GM23338 (cell line): ENCODE results near the gene UBE2E2. TPM values are rescaled to one million over a fixed set of nuclear protein-coding genes. Genes with fewer than 3 reads are reported as not detected.

Experiments
- ATAC-seq: fragments of 200-7000 bp; cut with Tn5 transposase; 3 replicates; pipeline ENCODE4 v1.9.1; 2020
- DNase-seq: peaks from one replicate; pipeline ENCODE4 v3.0.0-alpha.2; 2015; ENCODE audit warnings: low spot score
- H2AFZ ChIP-seq: fragments of 200-600 bp; sonication (generic); 2 replicates; pipeline ENCODE4 v1.8.0; 2016; ENCODE audit warnings: antibody characterized with exemption, mild to moderate bottlenecking, moderate library complexity
- H3F3A ChIP-seq: fragments of 200-600 bp; sonication (generic); replicated peaks from 2 replicates; pipeline ENCODE4 v1.8.0; 2017; ENCODE audit warnings: antibody characterized with exemption, mixed run types, low read depth
- H3K27ac ChIP-seq: fragments of 200-600 bp; sonication (generic); 2 replicates; pipeline ENCODE4 v1.6.1; 2016; ENCODE audit warnings: low read depth
- H3K27me3 ChIP-seq: fragments of 200-600 bp; sonication (generic); 2 replicates; pipeline ENCODE4 v1.8.0; 2016; ENCODE audit warnings: mild to moderate bottlenecking, mixed run types, moderate library complexity; ENCODE audit not compliant: insufficient read depth
- H3K36me3 ChIP-seq: fragments of 200-600 bp; sonication (generic); 2 replicates; pipeline ENCODE4 v1.8.0; 2016; ENCODE audit warnings: mild to moderate bottlenecking; ENCODE audit not compliant: insufficient read depth
- H3K4me1 ChIP-seq: fragments of 200-600 bp; sonication (generic); 2 replicates; pipeline ENCODE4 v1.8.0; 2016; ENCODE audit warnings: mild to moderate bottlenecking, moderate library complexity; ENCODE audit not compliant: insufficient read depth
- H3K4me2 ChIP-seq: fragments of 200-600 bp; sonication (generic); 2 replicates; pipeline ENCODE4 v1.7.1; 2017; ENCODE audit warnings: mixed run types
- H3K4me3 ChIP-seq: fragments of 200-600 bp; sonication (generic); 2 replicates; pipeline ENCODE4 v1.6.1; 2016; ENCODE audit warnings: mixed run types
- H3K79me2 ChIP-seq: fragments of 200-600 bp; sonication (generic); replicated peaks from 2 replicates; pipeline ENCODE4 v1.8.0; 2017; ENCODE audit warnings: mild to moderate bottlenecking; ENCODE audit not compliant: insufficient read depth
- H3K9me2 ChIP-seq: fragments of 200-600 bp; sonication (generic); 2 replicates; pipeline ENCODE4 v1.8.0; 2017; ENCODE audit not compliant: insufficient read depth
- H4K20me1 ChIP-seq: fragments of 200-600 bp; sonication (generic); replicated peaks from 2 replicates; pipeline ENCODE4 v1.8.0; 2017; ENCODE audit warnings: mild to moderate bottlenecking; ENCODE audit not compliant: insufficient read depth
- H3K27ac Mint-ChIP-seq: 2 replicates; pipeline ENCODE4 v1.8.0; 2020; ENCODE audit warnings: inconsistent platforms, mild to moderate bottlenecking, moderate library complexity, mixed read lengths
- H3K27me3 Mint-ChIP-seq: 3 replicates; pipeline ENCODE4 v1.8.0; 2022; ENCODE audit warnings: low read depth, mild to moderate bottlenecking, moderate library complexity, mixed read lengths, inconsistent platforms; ENCODE audit not compliant: insufficient read depth, poor library complexity
- H3K36me3 Mint-ChIP-seq: 3 replicates; pipeline ENCODE4 v1.8.0; 2021; ENCODE audit warnings: low read depth, mild to moderate bottlenecking, inconsistent platforms, moderate library complexity, mixed read lengths
- H3K4me1 Mint-ChIP-seq: 3 replicates; pipeline ENCODE4 v1.8.0; 2020; ENCODE audit warnings: mild to moderate bottlenecking, inconsistent platforms, mixed read lengths
- H3K4me3 Mint-ChIP-seq: 3 replicates; pipeline ENCODE4 v1.8.0; 2021; ENCODE audit warnings: moderate library complexity, mild to moderate bottlenecking, inconsistent platforms, mixed read lengths
- H3K9me3 Mint-ChIP-seq: 3 replicates; pipeline ENCODE4 v1.8.0; 2020; ENCODE audit warnings: moderate library complexity, mild to moderate bottlenecking, inconsistent platforms, mixed read lengths
- EZH2phosphoT487 ChIP-seq: fragments of 200-600 bp; sonication (generic); IDR thresholded peaks from one replicate; pipeline ENCODE4 v1.8.1; 2018; ENCODE audit warnings: antibody characterized with exemption; ENCODE audit not compliant: unreplicated experiment
- JUNB ChIP-seq: IDR thresholded peaks from one replicate; pipeline ENCODE4 v1.6.1; 2016; ENCODE audit warnings: antibody characterized with exemption; ENCODE audit not compliant: unreplicated experiment
- polyA plus RNA-seq: library from polyadenylated mRNA; unstranded; fragments of >200 nt; fragmentation: Nextera tagmentation; extraction: Ambion mirVana; gene quantifications from 2 replicates; pipeline ENCODE4 v1.2.1, GENCODE V29; 2016
- total RNA-seq: library from RNA; depleted of rRNA; stranded (reverse); fragments of >200 nt; shearing (Covaris generic); gene quantifications from 2 replicates; pipeline ENCODE4 v1.2.3, GENCODE V29; 2014
- TF ChIP-seq, protein P1 (sequence below), 2 experiments: fragments of 200-600 bp in 1 of 2; sonication (generic) in 1 of 2; conservative IDR thresholded peaks; 2 replicates each; pipeline versions ENCODE4 v1.5.1 to v1.6.1; 2016 to 2017; ENCODE audit warnings: antibody characterized with exemption in 2 of 2, low read depth in 2 of 2, mild to moderate bottlenecking in 2 of 2, moderate library complexity in 1 of 2
- TF ChIP-seq, protein P2 (sequence below): fragments of 250-450 bp; sonication (Bioruptor Pico); IDR thresholded peaks from 2 replicates; pipeline ENCODE4 v1.5.0; 2020; ENCODE audit warnings: mild to moderate bottlenecking, moderate library complexity
- TF ChIP-seq, protein P3 (sequence below): IDR thresholded peaks from 2 replicates; pipeline ENCODE4 v1.6.1; 2016; ENCODE audit warnings: antibody characterized with exemption

UBE2E2 gene
- total and polyA plus RNA-seq, 2 experiments from 2014 or later, result 86.9 to 169 TPM

DNA sequence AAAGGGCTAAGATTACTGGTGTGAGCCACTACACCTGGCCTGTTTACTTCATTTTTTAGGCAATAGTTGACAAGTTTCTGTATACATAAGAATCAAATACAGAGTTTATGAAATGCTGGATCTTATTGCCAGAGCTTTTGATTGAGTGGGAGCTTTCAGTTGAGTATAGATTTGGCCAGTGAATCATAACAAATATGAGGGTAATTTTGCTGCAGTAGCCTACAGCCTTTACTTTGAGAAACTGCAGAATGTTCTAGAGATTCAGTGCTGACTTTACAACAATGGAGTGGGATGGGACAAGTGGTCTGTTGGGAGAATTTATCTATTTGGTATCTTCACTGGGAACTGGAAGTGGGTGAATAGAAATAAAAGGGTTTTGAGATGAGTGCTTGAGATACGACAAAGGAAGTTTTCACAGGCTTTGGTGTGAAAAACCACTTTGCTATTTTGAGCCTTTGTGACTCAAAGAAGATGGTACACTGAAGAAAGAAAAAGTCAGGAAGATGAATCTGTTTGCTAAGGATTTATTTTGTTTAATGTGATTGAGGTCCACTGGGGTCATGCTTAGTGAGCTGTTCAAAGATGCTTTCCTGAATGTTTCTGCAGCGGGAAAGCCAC lies 227.8 kb downstream of the UBE2E2 start:
- Histone ChIP-seq H3K27me3 (no peaks in the 10 kb centered on the region), H3K9me2 (no peaks in the 10 kb centered on the region), H3K4me1 (peaks cover 21% of the 10 kb centered on the region; the same call in 1 of the 2 replicates), H3K27ac (no peak overlapping the region), H4K20me1 (no peaks in the 10 kb centered on the region), H3K4me3 (no peak overlapping the region), H2AFZ (no peak overlapping the region), H3K36me3 (no peaks in the 10 kb centered on the region), H3K4me2 (no peak overlapping the region), H3K79me2 (peaks cover 10% of the 10 kb centered on the region), H3F3A (no peaks in the 10 kb centered on the region)
- DNase-seq, result no peak
- Mint-ChIP-seq H3K36me3 (no peaks in the 10 kb centered on the region), H3K27me3 (peaks cover 3% of the 10 kb centered on the region), H3K9me3 (no peaks in the 10 kb centered on the region; the same call in 2 of the 3 replicates), H3K4me1 (peaks cover 25% of the 10 kb centered on the region), H3K27ac (no peak overlapping the region), H3K4me3 (no peak overlapping the region)
- TF ChIP-seq, protein P1, sequence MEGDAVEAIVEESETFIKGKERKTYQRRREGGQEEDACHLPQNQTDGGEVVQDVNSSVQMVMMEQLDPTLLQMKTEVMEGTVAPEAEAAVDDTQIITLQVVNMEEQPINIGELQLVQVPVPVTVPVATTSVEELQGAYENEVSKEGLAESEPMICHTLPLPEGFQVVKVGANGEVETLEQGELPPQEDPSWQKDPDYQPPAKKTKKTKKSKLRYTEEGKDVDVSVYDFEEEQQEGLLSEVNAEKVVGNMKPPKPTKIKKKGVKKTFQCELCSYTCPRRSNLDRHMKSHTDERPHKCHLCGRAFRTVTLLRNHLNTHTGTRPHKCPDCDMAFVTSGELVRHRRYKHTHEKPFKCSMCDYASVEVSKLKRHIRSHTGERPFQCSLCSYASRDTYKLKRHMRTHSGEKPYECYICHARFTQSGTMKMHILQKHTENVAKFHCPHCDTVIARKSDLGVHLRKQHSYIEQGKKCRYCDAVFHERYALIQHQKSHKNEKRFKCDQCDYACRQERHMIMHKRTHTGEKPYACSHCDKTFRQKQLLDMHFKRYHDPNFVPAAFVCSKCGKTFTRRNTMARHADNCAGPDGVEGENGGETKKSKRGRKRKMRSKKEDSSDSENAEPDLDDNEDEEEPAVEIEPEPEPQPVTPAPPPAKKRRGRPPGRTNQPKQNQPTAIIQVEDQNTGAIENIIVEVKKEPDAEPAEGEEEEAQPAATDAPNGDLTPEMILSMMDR (conservative IDR thresholded peaks at IDR 0.05; ENCODE audit: low read depth in 2 of 2), result no peak
- TF ChIP-seq JUNB (no peak), EZH2phosphoT487 (no peak)
- TF ChIP-seq, protein P2, sequence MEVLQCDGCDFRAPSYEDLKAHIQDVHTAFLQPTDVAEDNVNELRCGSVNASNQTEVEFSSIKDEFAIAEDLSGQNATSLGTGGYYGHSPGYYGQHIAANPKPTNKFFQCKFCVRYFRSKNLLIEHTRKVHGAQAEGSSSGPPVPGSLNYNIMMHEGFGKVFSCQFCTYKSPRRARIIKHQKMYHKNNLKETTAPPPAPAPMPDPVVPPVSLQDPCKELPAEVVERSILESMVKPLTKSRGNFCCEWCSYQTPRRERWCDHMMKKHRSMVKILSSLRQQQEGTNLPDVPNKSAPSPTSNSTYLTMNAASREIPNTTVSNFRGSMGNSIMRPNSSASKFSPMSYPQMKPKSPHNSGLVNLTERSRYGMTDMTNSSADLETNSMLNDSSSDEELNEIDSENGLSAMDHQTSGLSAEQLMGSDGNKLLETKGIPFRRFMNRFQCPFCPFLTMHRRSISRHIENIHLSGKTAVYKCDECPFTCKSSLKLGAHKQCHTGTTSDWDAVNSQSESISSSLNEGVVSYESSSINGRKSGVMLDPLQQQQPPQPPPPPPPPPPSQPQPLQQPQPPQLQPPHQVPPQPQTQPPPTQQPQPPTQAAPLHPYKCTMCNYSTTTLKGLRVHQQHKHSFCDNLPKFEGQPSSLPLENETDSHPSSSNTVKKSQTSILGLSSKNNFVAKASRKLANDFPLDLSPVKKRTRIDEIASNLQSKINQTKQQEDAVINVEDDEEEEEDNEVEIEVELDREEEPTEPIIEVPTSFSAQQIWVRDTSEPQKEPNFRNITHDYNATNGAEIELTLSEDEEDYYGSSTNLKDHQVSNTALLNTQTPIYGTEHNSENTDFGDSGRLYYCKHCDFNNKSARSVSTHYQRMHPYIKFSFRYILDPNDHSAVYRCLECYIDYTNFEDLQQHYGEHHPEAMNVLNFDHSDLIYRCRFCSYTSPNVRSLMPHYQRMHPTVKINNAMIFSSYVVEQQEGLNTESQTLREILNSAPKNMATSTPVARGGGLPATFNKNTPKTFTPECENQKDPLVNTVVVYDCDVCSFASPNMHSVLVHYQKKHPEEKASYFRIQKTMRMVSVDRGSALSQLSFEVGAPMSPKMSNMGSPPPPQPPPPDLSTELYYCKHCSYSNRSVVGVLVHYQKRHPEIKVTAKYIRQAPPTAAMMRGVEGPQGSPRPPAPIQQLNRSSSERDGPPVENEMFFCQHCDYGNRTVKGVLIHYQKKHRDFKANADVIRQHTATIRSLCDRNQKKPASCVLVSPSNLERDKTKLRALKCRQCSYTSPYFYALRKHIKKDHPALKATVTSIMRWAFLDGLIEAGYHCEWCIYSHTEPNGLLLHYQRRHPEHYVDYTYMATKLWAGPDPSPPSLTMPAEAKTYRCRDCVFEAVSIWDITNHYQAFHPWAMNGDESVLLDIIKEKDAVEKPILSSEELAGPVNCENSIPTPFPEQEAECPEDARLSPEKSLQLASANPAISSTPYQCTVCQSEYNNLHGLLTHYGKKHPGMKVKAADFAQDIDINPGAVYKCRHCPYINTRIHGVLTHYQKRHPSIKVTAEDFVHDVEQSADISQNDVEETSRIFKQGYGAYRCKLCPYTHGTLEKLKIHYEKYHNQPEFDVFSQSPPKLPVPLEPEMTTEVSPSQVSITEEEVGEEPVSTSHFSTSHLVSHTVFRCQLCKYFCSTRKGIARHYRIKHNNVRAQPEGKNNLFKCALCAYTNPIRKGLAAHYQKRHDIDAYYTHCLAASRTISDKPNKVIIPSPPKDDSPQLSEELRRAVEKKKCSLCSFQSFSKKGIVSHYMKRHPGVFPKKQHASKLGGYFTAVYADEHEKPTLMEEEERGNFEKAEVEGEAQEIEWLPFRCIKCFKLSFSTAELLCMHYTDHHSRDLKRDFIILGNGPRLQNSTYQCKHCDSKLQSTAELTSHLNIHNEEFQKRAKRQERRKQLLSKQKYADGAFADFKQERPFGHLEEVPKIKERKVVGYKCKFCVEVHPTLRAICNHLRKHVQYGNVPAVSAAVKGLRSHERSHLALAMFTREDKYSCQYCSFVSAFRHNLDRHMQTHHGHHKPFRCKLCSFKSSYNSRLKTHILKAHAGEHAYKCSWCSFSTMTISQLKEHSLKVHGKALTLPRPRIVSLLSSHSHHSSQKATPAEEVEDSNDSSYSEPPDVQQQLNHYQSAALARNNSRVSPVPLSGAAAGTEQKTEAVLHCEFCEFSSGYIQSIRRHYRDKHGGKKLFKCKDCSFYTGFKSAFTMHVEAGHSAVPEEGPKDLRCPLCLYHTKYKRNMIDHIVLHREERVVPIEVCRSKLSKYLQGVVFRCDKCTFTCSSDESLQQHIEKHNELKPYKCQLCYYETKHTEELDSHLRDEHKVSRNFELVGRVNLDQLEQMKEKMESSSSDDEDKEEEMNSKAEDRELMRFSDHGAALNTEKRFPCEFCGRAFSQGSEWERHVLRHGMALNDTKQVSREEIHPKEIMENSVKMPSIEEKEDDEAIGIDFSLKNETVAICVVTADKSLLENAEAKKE, result no peak
- TF ChIP-seq, protein P3, sequence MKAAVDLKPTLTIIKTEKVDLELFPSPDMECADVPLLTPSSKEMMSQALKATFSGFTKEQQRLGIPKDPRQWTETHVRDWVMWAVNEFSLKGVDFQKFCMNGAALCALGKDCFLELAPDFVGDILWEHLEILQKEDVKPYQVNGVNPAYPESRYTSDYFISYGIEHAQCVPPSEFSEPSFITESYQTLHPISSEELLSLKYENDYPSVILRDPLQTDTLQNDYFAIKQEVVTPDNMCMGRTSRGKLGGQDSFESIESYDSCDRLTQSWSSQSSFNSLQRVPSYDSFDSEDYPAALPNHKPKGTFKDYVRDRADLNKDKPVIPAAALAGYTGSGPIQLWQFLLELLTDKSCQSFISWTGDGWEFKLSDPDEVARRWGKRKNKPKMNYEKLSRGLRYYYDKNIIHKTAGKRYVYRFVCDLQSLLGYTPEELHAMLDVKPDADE, result no peak
- no peak for ATAC-seq
